Neural progenitor cell (in vitro differentiated cells): Measurements from ENCODE around the gene SRGAP2C. TPM values are rescaled to one million over a fixed set of nuclear protein-coding genes. Genes with fewer than 3 reads are reported as not detected.
"Not testable (repeated sequence)": the region's sequence is repeated elsewhere in the genome, so short reads cannot be mapped to it uniquely, and the experiment has no call there.

Source experiments
- DNase-seq: peaks from one replicate; pipeline ENCODE4 v3.0.0-alpha.2; 2016; ENCODE audit warnings: low spot score
- H2AFZ ChIP-seq: fragments of 200-600 bp; sonication (generic); replicated peaks from 2 replicates; pipeline ENCODE4 v1.6.1; 2016; ENCODE audit warnings: antibody characterized with exemption
- H3F3A ChIP-seq: fragments of 200-600 bp; sonication (generic); 2 replicates; pipeline ENCODE4 v1.6.1; 2016; ENCODE audit warnings: antibody characterized with exemption, low read depth
- H3K27ac ChIP-seq: fragments of 200-600 bp; sonication (generic); 2 replicates; pipeline ENCODE4 v1.5.1; 2016; ENCODE audit warnings: mild to moderate bottlenecking
- H3K27me3 ChIP-seq: fragments of 200-600 bp; sonication (generic); 2 replicates; pipeline ENCODE4 v1.6.1; 2016; ENCODE audit warnings: mild to moderate bottlenecking, moderate library complexity
- H3K36me3 ChIP-seq: fragments of 200-600 bp; sonication (generic); 2 replicates; pipeline ENCODE4 v1.5.1; 2016
- H3K4me1 ChIP-seq: fragments of 200-600 bp; sonication (generic); 2 replicates; pipeline ENCODE4 v1.6.1; 2016; ENCODE audit warnings: mixed run types
- H3K4me2 ChIP-seq: fragments of 200-600 bp; sonication (generic); 2 replicates; pipeline ENCODE4 v1.6.1; 2016
- H3K4me3 ChIP-seq: fragments of 200-600 bp; sonication (generic); 2 replicates; pipeline ENCODE4 v1.5.1; 2016
- H3K79me2 ChIP-seq: fragments of 200-600 bp; sonication (generic); 2 replicates; pipeline ENCODE4 v1.6.1; 2016; ENCODE audit warnings: low read depth
- H3K9ac ChIP-seq: fragments of 200-600 bp; sonication (generic); 2 replicates; pipeline ENCODE4 v1.6.1; 2016
- H3K9me3 ChIP-seq: fragments of 200-600 bp; sonication (generic); 2 replicates; pipeline ENCODE4 v1.5.1; 2016; ENCODE audit warnings: low read depth
- H4K20me1 ChIP-seq: fragments of 200-600 bp; sonication (generic); 2 replicates; pipeline ENCODE4 v1.6.1; 2016; ENCODE audit warnings: low read depth
- H3K27ac Mint-ChIP-seq: 3 replicates; pipeline ENCODE4 v1.8.0; 2021; ENCODE audit warnings: mixed read lengths
- H3K27me3 Mint-ChIP-seq: 2 replicates; pipeline ENCODE4 v1.8.0; 2022; ENCODE audit warnings: low read depth, mild to moderate bottlenecking, inconsistent platforms, moderate library complexity, mixed read lengths; ENCODE audit not compliant: insufficient read depth
- H3K36me3 Mint-ChIP-seq: 3 replicates; pipeline ENCODE4 v1.8.0; 2021; ENCODE audit warnings: mixed read lengths
- H3K4me1 Mint-ChIP-seq: 3 replicates; pipeline ENCODE4 v1.8.0; 2021; ENCODE audit warnings: mixed read lengths
- H3K4me3 Mint-ChIP-seq: 3 replicates; pipeline ENCODE4 v1.8.0; 2021; ENCODE audit warnings: mild to moderate bottlenecking, moderate library complexity, mixed read lengths
- H3K9me3 Mint-ChIP-seq: 3 replicates; pipeline ENCODE4 v1.8.0; 2020; ENCODE audit warnings: mixed read lengths
- EZH2 ChIP-seq: fragments of 200-600 bp; sonication (generic); IDR thresholded peaks from 2 replicates; pipeline ENCODE4 v1.6.1; 2017; ENCODE audit warnings: antibody characterized with exemption, mild to moderate bottlenecking, moderate library complexity
- EZH2phosphoT487 ChIP-seq: fragments of 200-600 bp; sonication (generic); IDR thresholded peaks from 2 replicates; pipeline ENCODE4 v1.6.1; 2017; ENCODE audit warnings: antibody characterized with exemption
- small RNA-seq: library from RNA; depleted of rRNA; stranded (forward); fragments of <200 nt; gene quantifications from one replicate; pipeline ENCODE3, GENCODE V24; 2015
- total RNA-seq: library from RNA; depleted of rRNA; stranded (reverse); fragments of >200 nt; gene quantifications from 2 replicates; pipeline ENCODE4 v1.2.3, GENCODE V29; 2015; ENCODE audit warnings: low replicate concordance
- TF ChIP-seq, protein P1 (sequence below): fragments of 200-600 bp; sonication (generic); IDR thresholded peaks from 2 replicates; pipeline ENCODE4 v1.5.1; 2017; ENCODE audit warnings: antibody characterized with exemption, mild to moderate bottlenecking

SRGAP2C gene
- total RNA-seq, 1 donor from 2014 or later = 26.8 TPM

- H3K9ac ChIP-seq, H3K4me3 Mint-ChIP-seq, H3K4me3 ChIP-seq, H3K36me3 Mint-ChIP-seq, H3K9me3 Mint-ChIP-seq, H3K27ac ChIP-seq, H3K27me3 Mint-ChIP-seq, H4K20me1 ChIP-seq, H2AFZ ChIP-seq, DNase-seq, H3K27ac Mint-ChIP-seq, H3K9me3 ChIP-seq, H3K4me2 ChIP-seq, H3K4me1 Mint-ChIP-seq, H3K4me1 ChIP-seq, H3F3A ChIP-seq, H3K27me3 ChIP-seq, H3K36me3 ChIP-seq, H3K79me2 ChIP-seq: not testable (repeated sequence)
These were observed 254.1 kb downstream of the SRGAP2C start for GRCh38 chr1:121438862-121439261.

DNA sequence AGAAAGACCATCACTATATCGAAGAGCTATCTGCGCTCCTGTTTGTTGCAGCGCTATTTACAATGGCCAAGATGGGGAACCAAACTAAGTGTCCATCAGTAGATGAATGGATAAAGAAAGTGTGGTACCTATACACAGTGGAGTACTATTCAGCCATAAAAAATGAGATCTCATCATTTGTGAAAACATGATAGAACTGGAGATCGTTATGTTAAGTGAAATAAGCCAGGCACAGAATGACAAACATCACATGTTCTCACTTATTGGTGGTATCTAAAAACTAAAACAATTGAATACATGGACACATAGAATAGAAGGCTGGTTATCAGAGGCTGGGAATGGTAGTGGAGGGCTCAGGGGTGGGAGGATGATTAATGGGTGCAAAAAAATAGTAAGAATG lies 256.2 kb downstream of the SRGAP2C start:
- no peak for DNase-seq
- Histone ChIP-seq H3K4me3 (no peak overlapping the region), H3K4me2 (no peak overlapping the region), H3K9me3 (no peaks in the 10 kb centered on the region), H3K79me2 (no peaks in the 10 kb centered on the region), H3F3A (no peaks in the 10 kb centered on the region), H3K9ac (no peak overlapping the region), H4K20me1 (no peaks in the 10 kb centered on the region), H3K36me3 (no peaks in the 10 kb centered on the region), H2AFZ (no peak overlapping the region), H3K27ac (no peak overlapping the region), H3K27me3 (no peaks in the 10 kb centered on the region), H3K4me1 (no peaks in the 10 kb centered on the region)
- no peaks in the 10 kb centered on the region for H3K36me3 Mint-ChIP-seq
- TF ChIP-seq, protein P1, sequence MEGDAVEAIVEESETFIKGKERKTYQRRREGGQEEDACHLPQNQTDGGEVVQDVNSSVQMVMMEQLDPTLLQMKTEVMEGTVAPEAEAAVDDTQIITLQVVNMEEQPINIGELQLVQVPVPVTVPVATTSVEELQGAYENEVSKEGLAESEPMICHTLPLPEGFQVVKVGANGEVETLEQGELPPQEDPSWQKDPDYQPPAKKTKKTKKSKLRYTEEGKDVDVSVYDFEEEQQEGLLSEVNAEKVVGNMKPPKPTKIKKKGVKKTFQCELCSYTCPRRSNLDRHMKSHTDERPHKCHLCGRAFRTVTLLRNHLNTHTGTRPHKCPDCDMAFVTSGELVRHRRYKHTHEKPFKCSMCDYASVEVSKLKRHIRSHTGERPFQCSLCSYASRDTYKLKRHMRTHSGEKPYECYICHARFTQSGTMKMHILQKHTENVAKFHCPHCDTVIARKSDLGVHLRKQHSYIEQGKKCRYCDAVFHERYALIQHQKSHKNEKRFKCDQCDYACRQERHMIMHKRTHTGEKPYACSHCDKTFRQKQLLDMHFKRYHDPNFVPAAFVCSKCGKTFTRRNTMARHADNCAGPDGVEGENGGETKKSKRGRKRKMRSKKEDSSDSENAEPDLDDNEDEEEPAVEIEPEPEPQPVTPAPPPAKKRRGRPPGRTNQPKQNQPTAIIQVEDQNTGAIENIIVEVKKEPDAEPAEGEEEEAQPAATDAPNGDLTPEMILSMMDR = no peak
- TF ChIP-seq EZH2phosphoT487 (no peak), EZH2 (no peak)
- no peak overlapping the region for H3K4me3 Mint-ChIP-seq
- no peaks in the 10 kb centered on the region for H3K27me3 Mint-ChIP-seq
- H3K27ac Mint-ChIP-seq = no peak overlapping the region
- peaks cover 2% of the 10 kb centered on the region for H3K4me1 Mint-ChIP-seq
- H3K9me3 Mint-ChIP-seq = peaks cover 5% of the 10 kb centered on the region

Small RNA genes lying within 50 kb of the gene (small RNA-seq; reads per million reads assigned to genes)
- not detected for gene AC243994.1

Other genes starting within 250 kb of the SRGAP2C start
- gene FAM72B, start 635 bp upstream of the SRGAP2C start, total RNA-seq = 36.9 and 48.4 TPM in 2 replicates